ENCODE measurements around the gene KLHDC9. TPM values are rescaled to one million over a fixed set of nuclear protein-coding genes. Genes with fewer than 3 reads are reported as not detected.

Gene KLHDC9
- total RNA-seq, 4 donors from 2014 or later: 5.1 to 8.3 (median 7.6) TPM

GRCh38 chr1:161086457-161086856, 11.7 kb upstream of the KLHDC9 start:
- H3K4me1 ChIP-seq: no peaks in the 10 kb centered on the region
- intact Hi-C loops (cut with DNase I): no loop called here
- H3K27ac ChIP-seq (replicated peaks in 1 of 4): no peak overlapping the region
- TF ChIP-seq EP300 (IDR thresholded peaks at IDR 0.05): no peak
- no peak for TF ChIP-seq POLR2AphosphoS5 (IDR thresholded peaks at IDR 0.05)
- TF ChIP-seq POLR2A (IDR thresholded peaks at IDR 0.05; ENCODE audit: low read depth): no peak
- TF ChIP-seq CTCF (IDR thresholded peaks at IDR 0.05): no peak
- no peak for DNase-seq (ENCODE audit: extremely low spot score)
- H3K9me3 ChIP-seq: no peaks in the 10 kb centered on the region
- 78% methylated on average over 4 of the region's 4 CpGs for WGBS
- H3K36me3 ChIP-seq: no peaks in the 10 kb centered on the region
- no peak overlapping the region for H3K4me3 ChIP-seq
- H3K27me3 ChIP-seq: peaks cover 0 to 17% (median 0%) of the 10 kb centered on the region in 4 donors

GRCh38 chr1:161088587-161089110, 9.5 kb upstream of the KLHDC9 start:
- no peaks in the 10 kb centered on the region for H3K4me1 ChIP-seq
- TF ChIP-seq EP300 (IDR thresholded peaks at IDR 0.05): no peak
- 91% methylated on average over 1 of the region's 3 CpGs for WGBS
- peaks cover 0 to 17% (median 0%) of the 10 kb centered on the region in 4 donors for H3K27me3 ChIP-seq
- no peak for DNase-seq (ENCODE audit: extremely low spot score)
- no peaks in the 10 kb centered on the region for H3K9me3 ChIP-seq
- H3K4me3 ChIP-seq: no peak overlapping the region
- no peak overlapping the region for H3K27ac ChIP-seq (replicated peaks in 1 of 4)
- H3K36me3 ChIP-seq: no peaks in the 10 kb centered on the region
- intact Hi-C loops (cut with DNase I): no loop called here

GRCh38 chr1:161089251-161089924, 8.8 kb upstream of the KLHDC9 start, which contains the start of gene NECTIN4:
Gene NECTIN4 (minus strand): TSS chr1:161089558. CDS start chr1:161089296, 262 bp downstream.
- intact Hi-C loops (cut with DNase I): no loop called here
- no peaks in the 10 kb centered on the region for H3K9me3 ChIP-seq
- peaks cover 0 to 17% (median 0%) of the 10 kb centered on the region in 4 donors for H3K27me3 ChIP-seq
- DNase-seq (ENCODE audit: extremely low spot score): no peak
- no peaks in the 10 kb centered on the region for H3K36me3 ChIP-seq
- 74% methylated on average over 15 of the region's 22 CpGs for WGBS
- no peak within 1 kb of the TSS for H3K27ac ChIP-seq (replicated peaks in 1 of 4)
- no peak within 1 kb of the TSS for H3K4me3 ChIP-seq
- no peak for TF ChIP-seq CTCF (IDR thresholded peaks at IDR 0.05)
- TF ChIP-seq POLR2AphosphoS5 (IDR thresholded peaks at IDR 0.05): no peak
- no peak for TF ChIP-seq POLR2A (IDR thresholded peaks at IDR 0.05; ENCODE audit: low read depth)
- H3K4me1 ChIP-seq: no peaks in the 10 kb centered on the region

GRCh38 chr1:161089938-161090337, 8.2 kb upstream of the KLHDC9 start:
- peaks cover 0 to 17% (median 0%) of the 10 kb centered on the region in 4 donors for H3K27me3 ChIP-seq
- H3K9me3 ChIP-seq: no peaks in the 10 kb centered on the region
- no peak overlapping the region for H3K27ac ChIP-seq (replicated peaks in 1 of 4)
- 86% methylated on average over 5 of the region's 5 CpGs for WGBS
- no peak for DNase-seq (ENCODE audit: extremely low spot score)
- no peaks in the 10 kb centered on the region for H3K36me3 ChIP-seq
- H3K4me3 ChIP-seq: no peak overlapping the region
- H3K4me1 ChIP-seq: no peaks in the 10 kb centered on the region
- TF ChIP-seq POLR2AphosphoS5 (IDR thresholded peaks at IDR 0.05) (no peak), EP300 (IDR thresholded peaks at IDR 0.05) (no peak), CTCF (IDR thresholded peaks at IDR 0.05) (no peak), POLR2A (IDR thresholded peaks at IDR 0.05; ENCODE audit: low read depth) (no peak)
- intact Hi-C loops (cut with DNase I): no loop called here

GRCh38 chr1:161090617-161091016, 7.5 kb upstream of the KLHDC9 start:
- intact Hi-C loops (cut with DNase I): no loop called here
- 73% methylated on average over 3 of the region's 3 CpGs for WGBS
- H3K4me1 ChIP-seq: no peaks in the 10 kb centered on the region

More at GRCh38 chr1:161090617-161091016, 7.5 kb upstream of the KLHDC9 start:
- TF ChIP-seq POLR2A (IDR thresholded peaks at IDR 0.05; ENCODE audit: low read depth) (no peak), POLR2AphosphoS5 (IDR thresholded peaks at IDR 0.05) (no peak), EP300 (IDR thresholded peaks at IDR 0.05) (no peak), CTCF (IDR thresholded peaks at IDR 0.05) (no peak)
- Histone ChIP-seq H3K27ac (replicated peaks in 1 of 4) (no peak overlapping the region), H3K4me3 (no peak overlapping the region), H3K36me3 (no peaks in the 10 kb centered on the region), H3K27me3 (peaks cover 0 to 17% (median 0%) of the 10 kb centered on the region in 4 donors), H3K9me3 (no peaks in the 10 kb centered on the region)
- no peak for DNase-seq (ENCODE audit: extremely low spot score)

All from esophagus muscularis mucosa (tissue), 4 donors.